Liver (tissue), 3 donors: ENCODE data around the gene TMEM14A.

ENCODE experiments used
- JUND ChIP-seq, 2 donors: IDR thresholded peaks; 2 replicates each; pipeline ENCODE4 v1.6.1; 2016; ENCODE audit warnings: antibody characterized with exemption in 2 of 2
- TF ChIP-seq, protein P1 (sequence below): fragments of 150-350 bp; IDR thresholded peaks from 2 replicates; pipeline ENCODE4 v1.5.1; 2017; ENCODE audit warnings: improper control_type of control experiment, low read depth, low read length; ENCODE audit not compliant: missing input control
- TF ChIP-seq, protein P2 (sequence below): IDR thresholded peaks from 2 replicates; pipeline ENCODE4 v1.6.1; 2016; ENCODE audit warnings: antibody characterized with exemption
- TF ChIP-seq, protein P3 (sequence below): IDR thresholded peaks from 2 replicates; pipeline ENCODE4 v1.6.1; 2016; ENCODE audit warnings: antibody characterized with exemption
- donor health status: healthy.
- donor health status: healthy.

GRCh38 chr6:52666523-52666922, 4.4 kb upstream of the TMEM14A start:
- TF ChIP-seq, protein P1, sequence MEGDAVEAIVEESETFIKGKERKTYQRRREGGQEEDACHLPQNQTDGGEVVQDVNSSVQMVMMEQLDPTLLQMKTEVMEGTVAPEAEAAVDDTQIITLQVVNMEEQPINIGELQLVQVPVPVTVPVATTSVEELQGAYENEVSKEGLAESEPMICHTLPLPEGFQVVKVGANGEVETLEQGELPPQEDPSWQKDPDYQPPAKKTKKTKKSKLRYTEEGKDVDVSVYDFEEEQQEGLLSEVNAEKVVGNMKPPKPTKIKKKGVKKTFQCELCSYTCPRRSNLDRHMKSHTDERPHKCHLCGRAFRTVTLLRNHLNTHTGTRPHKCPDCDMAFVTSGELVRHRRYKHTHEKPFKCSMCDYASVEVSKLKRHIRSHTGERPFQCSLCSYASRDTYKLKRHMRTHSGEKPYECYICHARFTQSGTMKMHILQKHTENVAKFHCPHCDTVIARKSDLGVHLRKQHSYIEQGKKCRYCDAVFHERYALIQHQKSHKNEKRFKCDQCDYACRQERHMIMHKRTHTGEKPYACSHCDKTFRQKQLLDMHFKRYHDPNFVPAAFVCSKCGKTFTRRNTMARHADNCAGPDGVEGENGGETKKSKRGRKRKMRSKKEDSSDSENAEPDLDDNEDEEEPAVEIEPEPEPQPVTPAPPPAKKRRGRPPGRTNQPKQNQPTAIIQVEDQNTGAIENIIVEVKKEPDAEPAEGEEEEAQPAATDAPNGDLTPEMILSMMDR = no peak
- TF ChIP-seq, protein P2, sequence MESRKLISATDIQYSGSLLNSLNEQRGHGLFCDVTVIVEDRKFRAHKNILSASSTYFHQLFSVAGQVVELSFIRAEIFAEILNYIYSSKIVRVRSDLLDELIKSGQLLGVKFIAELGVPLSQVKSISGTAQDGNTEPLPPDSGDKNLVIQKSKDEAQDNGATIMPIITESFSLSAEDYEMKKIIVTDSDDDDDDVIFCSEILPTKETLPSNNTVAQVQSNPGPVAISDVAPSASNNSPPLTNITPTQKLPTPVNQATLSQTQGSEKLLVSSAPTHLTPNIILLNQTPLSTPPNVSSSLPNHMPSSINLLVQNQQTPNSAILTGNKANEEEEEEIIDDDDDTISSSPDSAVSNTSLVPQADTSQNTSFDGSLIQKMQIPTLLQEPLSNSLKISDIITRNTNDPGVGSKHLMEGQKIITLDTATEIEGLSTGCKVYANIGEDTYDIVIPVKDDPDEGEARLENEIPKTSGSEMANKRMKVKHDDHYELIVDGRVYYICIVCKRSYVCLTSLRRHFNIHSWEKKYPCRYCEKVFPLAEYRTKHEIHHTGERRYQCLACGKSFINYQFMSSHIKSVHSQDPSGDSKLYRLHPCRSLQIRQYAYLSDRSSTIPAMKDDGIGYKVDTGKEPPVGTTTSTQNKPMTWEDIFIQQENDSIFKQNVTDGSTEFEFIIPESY = no peak
- TF ChIP-seq, protein P3, sequence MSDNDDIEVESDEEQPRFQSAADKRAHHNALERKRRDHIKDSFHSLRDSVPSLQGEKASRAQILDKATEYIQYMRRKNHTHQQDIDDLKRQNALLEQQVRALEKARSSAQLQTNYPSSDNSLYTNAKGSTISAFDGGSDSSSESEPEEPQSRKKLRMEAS = no peak
- no peak for TF ChIP-seq JUND (IDR thresholded peaks at IDR 0.05)
